Duodenal mucosa (tissue), 2 donors: ENCODE results near the gene FLVCR2.

Experiments used
- H3K27ac ChIP-seq: one replicate; pipeline ENCODE4 v1.7.0; 2013; ENCODE audit warnings: low read depth, low read length
- H3K27me3 ChIP-seq, 2 donors: one replicate each; pipeline ENCODE4 v1.7.0; 2013; ENCODE audit warnings: low read length in 2 of 2, control low read depth in 1 of 2; ENCODE audit not compliant: insufficient read depth in 2 of 2, control insufficient read depth in 1 of 2
- H3K36me3 ChIP-seq, 2 donors: one replicate each; pipeline ENCODE4 v1.7.0; 2013; ENCODE audit warnings: low read length in 2 of 2, control low read depth in 1 of 2; ENCODE audit not compliant: insufficient read depth in 2 of 2, control insufficient read depth in 1 of 2
- H3K4me1 ChIP-seq, 2 donors: one replicate each; pipeline ENCODE4 v1.7.0; 2013; ENCODE audit warnings: low read length in 2 of 2, control low read depth in 1 of 2; ENCODE audit not compliant: insufficient read depth in 2 of 2, control insufficient read depth in 1 of 2
- H3K4me3 ChIP-seq, 2 donors: one replicate each; pipeline ENCODE4 v1.7.0; 2013; ENCODE audit warnings: low read length in 2 of 2, low read depth in 1 of 2
- H3K9ac ChIP-seq, 2 donors: one replicate each; pipeline ENCODE4 v1.7.0; 2013; ENCODE audit warnings: low read length in 2 of 2, low read depth in 1 of 2
- H3K9me3 ChIP-seq, 2 donors: one replicate each; pipeline ENCODE4 v1.7.0; 2013; ENCODE audit warnings: low read length in 2 of 2, control low read depth in 1 of 2; ENCODE audit not compliant: control insufficient read depth in 1 of 2

The FLVCR2 gene

DNA sequence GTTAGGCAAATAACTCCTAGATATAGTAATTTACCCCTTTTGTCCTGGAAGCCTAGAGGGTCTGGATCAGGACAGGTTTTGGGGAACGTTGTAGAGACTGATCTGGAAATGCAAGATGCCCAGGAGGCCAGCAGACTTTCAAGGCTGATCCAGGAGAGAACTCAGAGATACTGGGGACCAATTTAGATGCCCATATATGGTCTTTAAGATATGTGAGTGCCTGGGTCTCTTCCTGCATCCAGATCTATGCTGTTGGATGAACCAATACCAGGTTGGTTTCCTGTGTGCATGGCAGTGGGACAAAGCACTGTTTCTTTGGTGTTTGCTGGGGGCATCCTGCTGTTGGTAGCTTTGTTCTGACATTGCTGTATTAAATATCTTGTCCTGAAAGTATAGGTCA lies 76.8 kb downstream of the FLVCR2 start:
- Histone ChIP-seq H3K4me3 (no peak overlapping the region), H3K36me3 (peaks cover 9 to 52% of the 10 kb centered on the region in 2 donors), H3K4me1 (peaks cover 7 to 9% of the 10 kb centered on the region in 2 donors), H3K27me3 (no peaks in the 10 kb centered on the region), H3K27ac (no peak overlapping the region), H3K9me3 (no peaks in the 10 kb centered on the region), H3K9ac (no peak overlapping the region)

- Histone ChIP-seq H3K9ac (no peak overlapping the region), H3K4me1 (peaks cover 10 to 15% of the 10 kb centered on the region in 2 donors), H3K27me3 (no peaks in the 10 kb centered on the region), H3K9me3 (no peaks in the 10 kb centered on the region), H3K27ac (no peak overlapping the region), H3K36me3 (peaks cover 0 to 31% of the 10 kb centered on the region in 2 donors), H3K4me3 (no peak overlapping the region)
These were observed 78.9 kb downstream of the FLVCR2 start for GRCh38 chr14:75657331-75657730.

GRCh38 chr14:75658957-75659356 lies 80.5 kb downstream of the FLVCR2 start:
- Histone ChIP-seq H3K4me1 (peaks cover 10 to 15% of the 10 kb centered on the region in 2 donors), H3K27ac (no peak overlapping the region), H3K4me3 (no peak overlapping the region), H3K9me3 (no peaks in the 10 kb centered on the region), H3K36me3 (peaks cover 0 to 31% of the 10 kb centered on the region in 2 donors), H3K9ac (no peak overlapping the region), H3K27me3 (no peaks in the 10 kb centered on the region)

DNA sequence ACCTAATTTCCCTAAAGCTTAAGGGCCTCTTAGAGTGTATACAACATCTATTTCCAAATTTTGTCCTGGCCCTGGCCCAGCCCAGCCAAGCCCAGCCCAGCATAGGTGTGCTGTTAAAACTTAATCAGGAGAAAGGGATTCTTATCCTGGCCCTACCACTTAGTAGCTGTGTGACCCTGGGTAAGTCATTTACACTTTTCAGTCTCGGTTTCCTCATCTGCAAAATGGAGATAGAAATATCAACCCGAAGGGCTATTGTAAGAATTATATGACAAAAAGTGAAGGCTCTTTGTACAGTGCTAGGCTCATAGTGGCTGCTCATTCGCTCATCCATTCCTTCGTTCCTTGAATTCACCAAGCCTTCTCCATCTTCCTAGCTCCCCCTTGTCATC lies 81.8 kb downstream of the FLVCR2 start:
- H3K27ac ChIP-seq: peak overlapping the region; percentile 84
- H3K4me1 ChIP-seq: peaks cover 10 to 15% of the 10 kb centered on the region in 2 donors
- no peaks in the 10 kb centered on the region for H3K27me3 ChIP-seq
- peaks cover 0 to 25% of the 10 kb centered on the region in 2 donors for H3K36me3 ChIP-seq
- no peaks in the 10 kb centered on the region for H3K9me3 ChIP-seq
- peak overlapping the region; percentile 74 to 82 for H3K9ac ChIP-seq
- peak overlapping the region; percentile 79 to 82 for H3K4me3 ChIP-seq

GRCh38 chr14:75660630-75661498 lies 82.4 kb downstream of the FLVCR2 start, which contains the start of the genes ERG28 and TTLL5:
ERG28 (minus strand) TSS chr14:75660876; CDS start chr14:75657502, 3,374 bp downstream.
TTLL5 (plus strand) TSS chr14:75661246; CDS start chr14:75663150, 1,904 bp downstream.
- Histone ChIP-seq H3K4me3 (peak within 1 kb of the TSS; percentile 79 to 82), H3K9me3 (no peaks in the 10 kb centered on the region), H3K27ac (peak within 1 kb of the TSS; percentile 84), H3K9ac (peak within 1 kb of the TSS; percentile 74 to 82), H3K4me1 (peaks cover 10 to 15% of the 10 kb centered on the region in 2 donors), H3K36me3 (peaks cover 0 to 22% of the 10 kb centered on the region in 2 donors), H3K27me3 (no peaks in the 10 kb centered on the region)

DNA sequence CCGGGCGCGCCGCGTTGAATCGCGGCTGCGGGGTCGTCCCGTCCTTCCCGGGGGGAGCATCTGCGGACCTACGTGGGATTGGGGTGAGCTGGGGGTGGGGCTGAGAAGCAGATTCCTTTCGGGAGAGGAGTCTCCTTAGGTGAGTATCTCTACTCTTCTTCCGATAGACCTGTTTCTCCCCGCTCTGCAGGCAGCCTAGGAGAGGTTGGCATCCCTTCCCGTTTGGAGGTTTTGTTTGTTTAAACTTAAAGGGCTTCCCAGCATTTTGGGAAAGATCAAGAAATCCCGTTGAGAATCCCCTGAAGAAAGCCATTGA lies 83.0 kb downstream of the FLVCR2 start:
- Histone ChIP-seq H3K9me3 (no peaks in the 10 kb centered on the region), H3K27ac (peak overlapping the region; percentile 84), H3K4me3 (peak overlapping the region; percentile 79 to 82), H3K9ac (peak overlapping the region; percentile 74 to 82), H3K27me3 (no peaks in the 10 kb centered on the region), H3K36me3 (peaks cover 0 to 16% of the 10 kb centered on the region in 2 donors), H3K4me1 (peaks cover 10 to 15% of the 10 kb centered on the region in 2 donors)

DNA sequence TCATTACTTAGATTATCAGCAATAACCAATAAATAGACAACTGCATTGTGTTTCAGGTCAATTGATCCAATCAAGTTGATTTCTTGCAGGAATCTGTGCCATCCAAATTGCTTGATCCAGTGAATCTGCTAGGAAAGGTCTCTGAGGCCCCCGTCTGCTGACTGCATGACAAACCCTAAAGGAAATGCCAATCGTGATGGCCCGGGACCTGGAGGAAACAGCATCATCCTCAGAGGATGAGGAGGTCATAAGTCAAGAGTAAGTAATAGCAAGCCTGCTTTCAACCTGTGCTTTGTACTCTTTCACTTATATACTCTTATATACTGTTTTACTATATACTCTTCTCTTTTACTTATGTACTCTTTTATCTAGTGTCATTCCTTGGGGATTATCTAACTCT lies 84.5 kb downstream of the FLVCR2 start:
- Histone ChIP-seq H3K4me3 (no peak overlapping the region), H3K9me3 (no peaks in the 10 kb centered on the region), H3K27me3 (no peaks in the 10 kb centered on the region), H3K36me3 (peaks cover 0 to 4% of the 10 kb centered on the region in 2 donors), H3K4me1 (peaks cover 10 to 15% of the 10 kb centered on the region in 2 donors), H3K9ac (no peak overlapping the region), H3K27ac (no peak overlapping the region)

- H3K27ac ChIP-seq: no peak overlapping the region
- H3K4me3 ChIP-seq: no peak overlapping the region
- H3K27me3 ChIP-seq: no peaks in the 10 kb centered on the region
- H3K36me3 ChIP-seq: peaks cover 0 to 28% of the 10 kb centered on the region in 2 donors
- H3K9me3 ChIP-seq: no peaks in the 10 kb centered on the region
- H3K9ac ChIP-seq: no peak overlapping the region
- no peaks in the 10 kb centered on the region for H3K4me1 ChIP-seq
These were observed 88.8 kb downstream of the FLVCR2 start for GRCh38 chr14:75667099-75667765.

DNA sequence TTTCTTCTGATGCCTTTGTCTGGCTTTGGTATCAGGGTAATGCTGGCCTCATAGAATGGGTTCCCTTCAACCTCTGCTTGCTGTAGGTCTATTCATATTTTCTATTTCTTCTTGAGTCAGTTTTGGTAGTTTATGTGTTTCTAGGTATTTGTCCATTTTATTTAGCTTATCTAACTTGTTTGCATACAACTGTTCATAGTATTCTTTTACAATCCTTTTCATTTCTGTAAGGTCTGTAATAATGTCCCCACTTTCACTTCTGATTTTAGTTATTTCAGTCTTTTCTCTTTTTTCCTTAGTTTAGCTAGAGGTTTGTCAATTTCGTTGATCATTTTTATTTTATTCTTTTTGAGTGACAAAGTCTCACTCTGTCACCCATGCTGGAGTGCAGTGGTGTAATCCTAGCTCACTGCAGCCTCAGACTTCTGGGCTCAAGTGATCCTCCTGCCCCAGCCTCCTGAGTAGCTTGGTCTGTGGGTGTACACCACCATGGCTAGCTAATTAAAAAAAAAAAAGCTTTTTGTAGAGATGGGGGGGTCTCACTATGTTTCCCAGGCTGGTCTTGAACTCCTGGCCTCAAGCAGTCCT lies 94.3 kb downstream of the FLVCR2 start:
- H3K9ac ChIP-seq: no peak overlapping the region
- no peaks in the 10 kb centered on the region for H3K27me3 ChIP-seq
- no peak overlapping the region for H3K4me3 ChIP-seq
- H3K9me3 ChIP-seq: no peaks in the 10 kb centered on the region
- no peak overlapping the region for H3K27ac ChIP-seq
- H3K4me1 ChIP-seq: no peaks in the 10 kb centered on the region
- peaks cover 0 to 25% of the 10 kb centered on the region in 2 donors for H3K36me3 ChIP-seq
